Activated CD4-positive, alpha-beta T cell treated with anti-CD3 and anti-CD28 coated beads, Interleukin-2, Interleukin-6, amounts not matched to agents 100 ng/mL and 50 ng/mL, durations not matched to agents 16 hours and 8 hours (primary cell): ENCODE data around the gene ANKS6.
"Not testable (repeated sequence)": the region's sequence is repeated elsewhere in the genome, so short reads cannot be mapped to it uniquely, and the experiment has no call there.

ENCODE experiments used
- DNase-seq: peaks from one replicate; pipeline ENCODE4 v3.0.0-alpha.2; 2020

Gene ANKS6

DNA sequence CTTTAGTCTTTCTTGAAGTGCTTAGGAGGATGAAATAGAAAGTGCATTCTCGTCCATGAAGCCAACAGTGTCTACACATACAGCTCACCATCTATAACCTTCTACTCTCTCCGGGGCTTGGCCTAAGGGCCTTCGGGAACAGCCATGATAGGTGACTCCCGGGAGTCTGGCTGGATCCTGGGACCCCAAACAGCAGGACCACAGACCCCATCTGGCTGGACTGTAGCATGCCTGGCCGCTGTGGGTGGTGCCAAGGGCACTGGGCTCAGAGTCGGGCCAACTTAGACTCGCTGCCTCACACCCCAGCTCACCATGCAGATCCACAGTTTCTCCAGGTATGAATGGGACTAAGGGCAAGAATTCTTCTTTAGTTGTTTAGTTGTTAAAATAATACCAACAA, 104.0 kb downstream of the ANKS6 start:
- DNase-seq: no peak

DNA sequence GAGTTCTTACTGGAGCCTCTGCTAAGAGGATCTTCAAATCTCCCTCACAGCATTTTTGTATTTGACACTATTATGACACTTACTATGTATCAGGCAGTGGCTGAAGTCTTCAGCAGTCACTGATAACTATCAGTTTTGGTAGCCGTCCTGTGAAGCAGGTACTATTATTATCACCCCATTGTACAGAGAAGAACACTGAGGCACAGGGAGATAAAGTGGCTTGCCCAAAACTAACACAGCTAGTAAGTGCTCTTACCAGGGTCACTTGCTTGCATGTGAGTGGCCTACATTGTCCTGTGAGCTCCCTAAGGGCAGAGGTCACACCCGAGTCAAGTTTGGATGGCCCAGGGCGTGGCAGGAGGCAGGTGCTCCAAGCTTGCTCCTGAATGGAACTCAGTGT, 104.5 kb downstream of the ANKS6 start:
- DNase-seq: no peak

DNA sequence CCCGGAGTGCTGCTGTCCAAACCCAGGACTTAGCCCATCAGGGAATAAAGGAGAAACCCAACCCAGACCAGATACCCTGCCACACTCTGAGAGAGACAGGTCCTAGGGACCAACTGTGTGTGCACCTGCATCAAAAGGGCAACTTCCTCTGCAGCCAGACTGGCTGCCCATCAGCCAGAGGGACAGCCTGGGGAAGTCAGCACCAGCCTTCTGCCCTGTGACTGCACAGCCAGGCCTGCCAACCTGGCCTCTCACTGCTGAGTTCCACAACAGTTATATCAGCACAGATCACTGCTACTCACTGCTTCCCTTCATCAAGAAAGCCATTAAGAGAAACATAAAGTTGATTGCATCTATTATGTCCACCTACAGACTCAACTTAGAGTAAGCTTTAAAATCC, 105.7 kb downstream of the ANKS6 start:
- DNase-seq: no peak

DNA sequence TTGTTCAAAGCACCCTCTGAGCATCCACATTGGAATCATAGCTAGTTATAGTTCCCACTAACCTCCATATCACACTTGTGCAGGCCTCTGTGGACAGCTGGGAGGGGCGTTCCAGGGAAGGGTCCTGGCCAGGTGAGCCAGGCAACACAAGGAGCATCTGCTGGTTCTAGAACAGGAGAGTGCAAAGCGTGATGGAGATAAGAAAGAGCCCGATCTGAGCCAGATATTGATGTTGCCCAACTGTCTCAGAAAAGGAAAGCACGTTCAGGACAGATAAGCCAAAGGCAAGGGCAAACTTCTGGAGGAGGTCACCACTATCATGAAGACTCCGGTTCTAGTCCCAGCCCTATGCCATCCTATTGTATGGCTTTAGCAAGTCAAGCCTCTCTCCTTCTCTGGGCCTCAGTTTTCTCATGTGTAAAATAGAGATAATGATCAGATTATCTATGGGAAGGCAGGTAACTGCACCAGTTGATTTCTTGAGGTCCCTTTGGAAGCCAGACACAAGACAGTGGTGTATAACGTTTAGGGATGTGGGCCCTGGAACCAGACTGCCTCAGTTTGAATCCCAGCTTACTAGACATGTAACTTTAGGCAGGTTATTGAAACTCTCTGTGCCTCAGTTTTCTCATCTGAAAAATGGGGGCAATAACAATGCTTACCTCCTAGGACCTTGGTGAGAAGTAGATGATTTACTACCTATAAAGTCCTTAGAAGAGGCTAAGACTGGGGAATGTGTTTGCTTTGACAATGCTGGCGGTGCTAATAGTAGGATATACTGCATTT, 107.5 kb downstream of the ANKS6 start:
- no peak for DNase-seq

DNA sequence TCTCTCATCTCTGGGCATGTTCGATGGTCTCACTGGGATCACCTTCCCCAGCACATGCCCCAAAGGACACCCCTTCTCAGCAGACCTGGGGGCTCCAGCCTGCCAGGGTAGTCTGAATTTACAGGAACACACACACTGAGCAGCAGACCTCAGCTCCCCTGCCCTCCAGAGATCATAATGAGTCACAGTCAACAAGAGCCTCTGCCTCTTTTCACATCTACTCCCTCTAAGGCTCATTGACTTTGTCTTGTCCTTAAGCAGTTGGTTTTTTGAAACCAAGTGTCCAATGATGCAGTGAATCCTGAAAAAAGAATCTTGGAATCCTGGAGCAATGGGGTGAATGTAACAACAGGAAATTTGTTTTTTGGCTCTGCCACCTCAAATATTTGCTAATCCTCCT, 108.4 kb downstream of the ANKS6 start:
- DNase-seq: no peak

DNA sequence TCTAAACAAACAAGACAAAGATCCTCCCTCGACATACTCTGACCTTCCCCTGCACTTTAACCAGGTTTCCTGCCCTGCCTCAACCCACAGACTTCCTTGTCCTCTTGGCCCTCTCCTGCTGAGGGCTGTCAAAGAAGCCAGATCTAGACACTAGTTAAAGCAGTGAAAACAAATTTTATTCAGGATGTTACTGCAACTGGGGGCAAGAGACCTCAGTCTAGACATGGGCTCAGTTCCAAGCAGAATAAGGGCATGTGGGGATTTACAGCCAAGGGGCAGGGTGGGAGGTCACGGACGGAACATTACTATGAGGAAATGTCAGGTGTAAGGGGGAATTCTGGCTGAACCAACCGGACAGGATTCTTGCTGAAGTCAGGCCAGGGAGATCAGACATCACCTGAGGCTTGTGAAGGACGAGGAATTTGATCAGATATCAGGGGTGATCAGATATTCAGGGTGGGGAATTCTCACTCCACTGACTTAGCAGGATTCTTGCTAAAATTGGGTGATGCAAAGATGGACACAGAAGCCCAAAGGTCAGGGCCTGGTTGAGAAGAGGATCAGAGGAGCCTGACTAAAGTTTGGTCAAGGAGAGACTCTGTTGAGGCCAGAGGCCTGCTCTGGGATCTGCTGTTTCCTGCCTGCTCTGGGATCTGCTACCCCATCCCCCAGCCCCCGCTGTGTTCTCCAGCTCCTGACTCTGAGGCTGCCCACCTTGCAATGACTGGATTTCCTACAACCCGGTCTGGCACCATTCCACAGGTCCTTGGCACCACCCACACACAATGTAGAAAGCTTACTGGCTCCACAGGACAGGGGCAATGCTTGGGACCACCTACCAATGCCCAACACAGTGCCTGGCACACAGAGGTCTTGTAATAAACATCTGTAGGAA, 109.1 kb downstream of the ANKS6 start:
- DNase-seq: no peak

- not testable (repeated sequence) for DNase-seq
These were observed 111.5 kb downstream of the ANKS6 start for GRCh38 chr9:98684816-98685215.
